Forelimb muscle (tissue), 1 donor: ENCODE data around the gene NEO1. TPM values are rescaled to one million over a fixed set of nuclear protein-coding genes. Genes with fewer than 3 reads are reported as not detected.
"Not testable (repeated sequence)": the region's sequence is repeated elsewhere in the genome, so short reads cannot be mapped to it uniquely, and the experiment has no call there.

ENCODE experiments used
- DNase-seq: peaks from one replicate; pipeline ENCODE4 v3.0.0-alpha.2; 2013; ENCODE audit warnings: low read depth
- polyA plus RNA-seq: library from polyadenylated mRNA; unstranded; fragments of 120-200 nt; gene quantifications from one replicate; pipeline ENCODE4 v1.2.1, GENCODE V29; 2013; ENCODE audit not compliant: insufficient read length

NEO1 gene
- polyA plus RNA-seq, 1 donor, result 44.9 TPM

- no peak for DNase-seq
Observed at GRCh38 chr15:73141216-73141900, 89.1 kb downstream of the NEO1 start.

GRCh38 chr15:73142802-73143762, 90.8 kb downstream of the NEO1 start:
- no peak for DNase-seq

- DNase-seq, result no peak
Observed at GRCh38 chr15:73143763-73144155, 91.5 kb downstream of the NEO1 start.

- DNase-seq, result no peak
Observed at GRCh38 chr15:73146419-73146818, 94.2 kb downstream of the NEO1 start.

- DNase-seq, result no peak
Observed at GRCh38 chr15:73150831-73151230, 98.6 kb downstream of the NEO1 start.

GRCh38 chr15:73153024-73153423, 100.8 kb downstream of the NEO1 start:
- DNase-seq, result no peak

GRCh38 chr15:73153447-73153846, 101.2 kb downstream of the NEO1 start:
- DNase-seq, result no peak

- no peak for DNase-seq
Observed at GRCh38 chr15:73156431-73157191, 104.3 kb downstream of the NEO1 start.

GRCh38 chr15:73161546-73161945, 109.3 kb downstream of the NEO1 start:
- no peak for DNase-seq

GRCh38 chr15:73165435-73165834, 113.2 kb downstream of the NEO1 start:
- no peak for DNase-seq

GRCh38 chr15:73165844-73166243, 113.6 kb downstream of the NEO1 start:
- DNase-seq, result no peak

GRCh38 chr15:73166711-73167110, 114.4 kb downstream of the NEO1 start:
- DNase-seq, result not testable (repeated sequence)

- DNase-seq, result no peak
Observed at GRCh38 chr15:73168487-73168886, 116.2 kb downstream of the NEO1 start.

- no peak for DNase-seq
Observed at GRCh38 chr15:73171711-73172110, 119.4 kb downstream of the NEO1 start.

GRCh38 chr15:73172508-73172907, 120.2 kb downstream of the NEO1 start:
- DNase-seq, result no peak

GRCh38 chr15:73174171-73174570, 121.9 kb downstream of the NEO1 start:
- no peak for DNase-seq

- no peak for DNase-seq
Observed at GRCh38 chr15:73175382-73175781, 123.1 kb downstream of the NEO1 start.

GRCh38 chr15:73176598-73176997, 124.3 kb downstream of the NEO1 start:
- DNase-seq, result no peak

GRCh38 chr15:73183071-73183470, 130.8 kb downstream of the NEO1 start:
- DNase-seq, result no peak

GRCh38 chr15:73190189-73190601, 137.9 kb downstream of the NEO1 start:
- DNase-seq, result no peak

- DNase-seq, result no peak
Observed at GRCh38 chr15:73195166-73195565, 142.9 kb downstream of the NEO1 start.

GRCh38 chr15:73196113-73196512, 143.8 kb downstream of the NEO1 start:
- no peak for DNase-seq
